ENCODE data around the gene MXD1.

The MXD1 gene

GRCh38 chr2:69954084-69954483 is 39.2 kb downstream of the MXD1 start:
- DNase-seq = no peak

GRCh38 chr2:69955029-69955428 is 40.1 kb downstream of the MXD1 start:
- DNase-seq = peak; percentile 31

GRCh38 chr2:69956475-69956979 is 41.6 kb downstream of the MXD1 start:
- no peak for DNase-seq

- peak; percentile 74 for DNase-seq
Measured at GRCh38 chr2:69957965-69958364, 43.1 kb downstream of the MXD1 start.

- peak; percentile 35 for DNase-seq
Measured at GRCh38 chr2:69958480-69958879, 43.6 kb downstream of the MXD1 start.

- no peak for DNase-seq
Measured at GRCh38 chr2:69959425-69959824, 44.5 kb downstream of the MXD1 start.

GRCh38 chr2:69960821-69961220 is 45.9 kb downstream of the MXD1 start:
- DNase-seq = no peak

GRCh38 chr2:69961496-69961895 is 46.6 kb downstream of the MXD1 start, which contains the start of gene ASPRV1:
Gene ASPRV1, minus strand, starts transcription at chr2:69961631. Its CDS starts 195 bp downstream, at chr2:69961436.
- DNase-seq = no peak

- DNase-seq = no peak
Measured at GRCh38 chr2:69962986-69963730, 48.2 kb downstream of the MXD1 start.

GRCh38 chr2:69964353-69964841 is 49.5 kb downstream of the MXD1 start:
- DNase-seq = no peak

GRCh38 chr2:69965756-69966445 is 51.0 kb downstream of the MXD1 start:
- DNase-seq = no peak

- no peak for DNase-seq
Measured at GRCh38 chr2:69966496-69966895, 51.6 kb downstream of the MXD1 start.

- DNase-seq = no peak
Measured at GRCh38 chr2:69968609-69969008, 53.7 kb downstream of the MXD1 start.

GRCh38 chr2:69969126-69969983 is 54.4 kb downstream of the MXD1 start:
- DNase-seq = no peak

GRCh38 chr2:69969991-69970390 is 55.1 kb downstream of the MXD1 start:
- no peak for DNase-seq

- no peak for DNase-seq
Measured at GRCh38 chr2:69972822-69973221, 57.9 kb downstream of the MXD1 start.

GRCh38 chr2:69973335-69973735 is 58.4 kb downstream of the MXD1 start:
- no peak for DNase-seq

GRCh38 chr2:69975136-69975852 is 60.4 kb downstream of the MXD1 start:
- no peak for DNase-seq

- DNase-seq = no peak
Measured at GRCh38 chr2:69975853-69976462, 61.0 kb downstream of the MXD1 start.

GRCh38 chr2:69977186-69977585 is 62.3 kb downstream of the MXD1 start:
- DNase-seq = no peak

GRCh38 chr2:69977906-69978482 is 63.1 kb downstream of the MXD1 start:
- no peak for DNase-seq
